HG03439 (cell line): ENCODE results near the gene FBXW7.

Experiments
- ATAC-seq: cut with Tn5 transposase; IDR thresholded peaks from one replicate; pipeline ENCODE4 v1.9.1; 2021; ENCODE audit warnings: mild to moderate bottlenecking, moderate library complexity; ENCODE audit not compliant: unreplicated experiment

FBXW7 gene, protein sequence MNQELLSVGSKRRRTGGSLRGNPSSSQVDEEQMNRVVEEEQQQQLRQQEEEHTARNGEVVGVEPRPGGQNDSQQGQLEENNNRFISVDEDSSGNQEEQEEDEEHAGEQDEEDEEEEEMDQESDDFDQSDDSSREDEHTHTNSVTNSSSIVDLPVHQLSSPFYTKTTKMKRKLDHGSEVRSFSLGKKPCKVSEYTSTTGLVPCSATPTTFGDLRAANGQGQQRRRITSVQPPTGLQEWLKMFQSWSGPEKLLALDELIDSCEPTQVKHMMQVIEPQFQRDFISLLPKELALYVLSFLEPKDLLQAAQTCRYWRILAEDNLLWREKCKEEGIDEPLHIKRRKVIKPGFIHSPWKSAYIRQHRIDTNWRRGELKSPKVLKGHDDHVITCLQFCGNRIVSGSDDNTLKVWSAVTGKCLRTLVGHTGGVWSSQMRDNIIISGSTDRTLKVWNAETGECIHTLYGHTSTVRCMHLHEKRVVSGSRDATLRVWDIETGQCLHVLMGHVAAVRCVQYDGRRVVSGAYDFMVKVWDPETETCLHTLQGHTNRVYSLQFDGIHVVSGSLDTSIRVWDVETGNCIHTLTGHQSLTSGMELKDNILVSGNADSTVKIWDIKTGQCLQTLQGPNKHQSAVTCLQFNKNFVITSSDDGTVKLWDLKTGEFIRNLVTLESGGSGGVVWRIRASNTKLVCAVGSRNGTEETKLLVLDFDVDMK

DNA sequence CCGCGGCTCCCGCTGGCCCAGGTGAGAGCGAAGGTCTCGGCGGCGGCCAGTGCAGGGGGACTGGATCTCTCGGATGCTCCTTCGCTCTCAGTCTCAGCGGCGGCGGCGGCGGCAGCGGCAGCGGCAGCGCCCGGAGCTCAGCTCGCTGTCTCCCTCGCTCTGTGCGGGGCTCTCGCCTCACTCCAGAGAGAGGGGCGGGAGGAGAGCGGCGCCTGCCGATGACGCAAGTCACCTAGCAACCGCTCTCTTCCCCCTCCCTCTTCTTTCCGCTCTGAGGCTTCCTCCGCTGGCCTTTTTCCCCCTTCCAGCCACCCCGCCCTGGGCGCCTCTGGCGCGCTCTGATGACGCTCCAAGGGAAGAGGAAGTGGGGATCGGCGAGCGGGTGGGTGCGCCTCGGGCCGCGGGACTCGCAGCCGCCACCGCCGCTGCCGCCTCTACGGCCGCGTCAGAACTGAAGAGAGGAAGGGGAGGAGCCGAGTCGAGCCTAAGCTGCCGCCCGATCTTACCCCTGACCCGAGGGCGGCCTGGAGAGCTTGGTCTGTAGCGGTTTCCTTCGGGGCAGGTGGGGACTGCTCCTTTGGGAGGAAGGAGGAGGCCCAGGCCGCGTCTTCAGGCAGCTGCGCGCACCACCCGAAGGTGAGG lies at the start of gene FBXW7:
Gene FBXW7, minus strand, starts transcription at position 190 of the 642 bp plus-strand sequence. CDS start 124,289 bp downstream, outside the sequence.
- peak; percentile 84 for ATAC-seq

DNA sequence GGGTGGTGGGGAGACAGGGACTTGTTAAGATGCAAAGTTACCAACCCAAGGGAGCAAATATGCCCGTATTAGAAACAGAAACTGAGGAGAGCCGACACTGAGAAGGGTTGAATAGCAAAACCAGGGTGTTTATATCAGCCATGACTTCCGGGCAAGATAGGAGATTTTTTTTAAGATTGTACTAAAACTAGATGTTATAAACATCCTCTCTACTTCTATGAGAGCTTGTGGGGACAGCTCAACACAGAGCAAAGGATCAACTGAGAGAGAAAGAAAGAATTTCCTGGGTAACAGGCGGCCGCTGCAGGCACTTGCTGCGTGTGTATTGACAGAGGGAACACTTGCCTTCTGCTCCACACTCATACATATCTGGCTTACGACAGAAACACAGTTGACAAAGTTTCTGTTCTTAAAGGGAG lies 49.1 kb upstream of the FBXW7 start:
- peak; percentile 78 for ATAC-seq

DNA sequence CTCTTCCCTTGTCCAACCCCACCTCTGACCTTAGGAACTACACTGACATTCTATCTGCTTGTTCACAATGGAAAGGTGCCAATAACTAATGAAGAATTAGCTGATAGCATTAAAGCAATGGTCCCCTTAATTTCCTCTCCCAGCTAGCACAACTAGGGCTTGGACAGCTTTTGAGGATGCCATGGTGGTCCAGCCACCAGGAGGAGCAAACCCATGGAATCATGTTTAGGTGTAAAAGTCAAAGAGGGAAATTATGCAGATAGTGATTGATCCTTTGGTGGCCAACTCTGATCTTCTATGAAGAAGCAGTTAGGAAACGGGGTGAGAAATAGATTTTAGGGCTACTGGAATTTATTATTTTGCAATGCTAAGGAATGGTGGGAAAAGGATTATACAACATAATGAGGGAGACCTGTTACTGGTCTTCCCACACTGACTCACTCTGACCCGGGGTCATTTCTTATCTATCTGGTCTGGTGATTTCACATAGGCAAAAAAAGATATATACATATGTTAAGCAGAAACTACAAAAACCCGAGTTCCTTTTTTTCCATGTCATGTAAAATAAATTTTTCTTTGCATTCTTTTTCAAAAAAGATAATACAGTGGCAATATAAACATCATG lies 45.8 kb upstream of the FBXW7 start:
- no peak for ATAC-seq

DNA sequence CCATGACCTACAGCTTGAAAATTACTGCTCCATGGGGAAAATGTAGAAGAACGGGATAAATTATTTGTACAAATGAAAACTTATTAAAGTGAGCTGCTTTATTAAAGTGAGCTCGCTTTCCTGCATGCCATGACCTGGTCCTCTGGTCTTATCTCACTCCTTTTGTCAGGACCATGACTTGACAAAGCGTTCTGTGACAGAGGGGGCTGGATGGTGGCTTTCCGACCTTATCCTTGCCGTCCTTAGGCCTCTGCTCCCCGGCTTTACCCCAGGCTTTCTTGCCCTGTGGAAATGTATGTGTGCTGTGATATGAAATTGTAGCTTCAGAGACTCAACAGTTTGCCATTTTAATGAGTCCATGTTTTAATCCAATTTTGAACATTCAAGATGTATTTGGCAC lies 44.0 kb upstream of the FBXW7 start:
- no peak for ATAC-seq

DNA sequence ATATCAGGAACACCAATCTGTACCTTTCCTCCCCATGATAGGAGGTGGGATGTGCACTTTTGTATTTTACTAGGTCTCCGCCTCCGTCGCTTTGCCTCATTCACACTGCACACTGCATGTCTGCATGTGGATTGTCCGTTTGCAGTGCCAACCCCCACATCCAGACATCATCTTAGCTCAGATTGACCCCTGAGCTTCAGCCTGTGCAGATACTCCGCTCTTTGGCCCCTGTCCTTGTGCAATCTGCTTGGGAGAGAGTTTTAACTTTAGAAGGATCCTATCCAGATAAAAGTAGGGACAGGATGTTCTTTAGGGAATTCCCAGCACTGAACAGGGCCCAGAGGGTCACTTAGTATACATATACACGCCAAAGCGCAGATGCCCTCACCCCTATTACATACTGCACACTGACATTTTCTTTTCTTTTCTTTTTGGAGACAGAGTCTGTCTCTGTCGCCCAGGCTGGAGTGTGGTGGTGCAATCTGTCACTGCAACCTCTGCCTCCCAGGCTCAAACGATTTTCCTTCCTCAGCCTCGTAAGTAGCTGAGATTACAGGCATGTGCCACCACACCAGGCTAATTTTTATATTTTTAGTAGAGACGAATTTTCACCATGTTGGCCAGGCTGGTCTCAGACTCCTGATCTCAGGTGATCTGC lies 43.3 kb upstream of the FBXW7 start:
- ATAC-seq: no peak

DNA sequence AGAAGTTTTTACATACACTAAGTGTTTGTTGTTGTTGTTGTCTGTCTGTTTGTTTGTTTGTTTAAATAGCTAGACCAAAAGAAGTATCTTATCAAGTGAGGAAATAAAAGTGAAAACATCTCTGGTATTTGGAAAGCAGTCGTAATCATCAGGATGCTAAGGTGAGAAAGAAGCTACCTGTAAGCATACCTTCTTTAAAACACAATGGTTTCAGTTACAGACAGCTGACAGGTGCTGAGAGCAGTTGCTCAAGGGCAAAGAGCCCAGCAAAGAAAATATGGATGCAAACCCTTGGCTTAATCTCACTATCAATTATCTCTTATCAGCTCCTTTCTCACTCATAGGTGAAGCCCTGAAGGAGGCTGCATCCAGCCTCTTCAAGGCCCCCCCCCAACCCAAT lies 42.8 kb upstream of the FBXW7 start:
- ATAC-seq: no peak

DNA sequence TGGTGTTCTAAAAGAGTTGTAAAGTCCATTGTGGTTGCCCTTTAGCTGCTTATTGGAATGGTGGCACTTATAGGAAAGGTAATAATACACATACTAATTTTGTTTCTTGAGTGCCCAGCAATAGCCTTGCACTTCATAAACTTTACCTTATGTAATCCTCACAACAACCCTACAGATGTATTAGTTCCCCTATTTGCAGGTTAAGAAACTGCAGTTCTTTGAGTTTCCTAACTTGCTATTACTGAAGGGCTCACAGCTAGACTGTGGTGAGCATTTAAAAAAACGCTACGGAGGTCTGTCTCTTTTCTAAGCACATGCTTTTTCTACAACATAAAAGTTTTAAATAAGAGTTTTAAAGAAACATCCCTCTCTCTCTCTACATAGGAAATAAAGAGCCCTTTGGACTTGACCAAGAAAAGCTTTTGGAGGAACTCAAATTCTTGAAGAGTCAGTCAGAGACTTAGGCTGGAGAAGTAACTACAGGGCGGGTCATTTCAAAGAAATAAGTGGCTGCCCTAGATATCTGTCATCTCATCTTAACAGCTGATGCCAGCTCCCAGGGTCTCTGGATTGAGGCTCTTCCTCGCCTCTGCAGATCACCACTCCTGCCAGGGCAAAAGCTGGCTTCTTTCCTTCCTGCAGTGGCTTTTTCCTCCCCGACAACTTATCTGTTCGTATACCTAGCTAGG lies 42.0 kb upstream of the FBXW7 start:
- no peak for ATAC-seq

DNA sequence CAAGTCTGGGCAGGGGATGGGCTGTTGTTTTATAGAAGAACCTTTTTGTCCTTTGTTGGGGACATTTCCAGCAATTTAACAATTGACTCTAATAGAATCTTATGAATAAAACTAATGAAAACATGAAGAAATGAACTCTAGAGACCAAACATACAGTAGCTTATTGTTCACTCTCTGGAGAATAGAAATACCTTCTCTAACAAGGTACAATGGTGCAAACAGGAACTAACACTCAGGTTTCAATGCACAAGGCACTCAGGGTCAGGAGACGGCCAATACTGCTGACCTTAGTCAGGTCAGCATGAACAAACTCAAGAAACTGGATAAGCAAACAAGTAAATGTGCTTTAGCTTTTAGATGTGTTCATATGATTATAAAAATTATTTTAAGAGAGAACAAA lies 39.6 kb upstream of the FBXW7 start:
- no peak for ATAC-seq

DNA sequence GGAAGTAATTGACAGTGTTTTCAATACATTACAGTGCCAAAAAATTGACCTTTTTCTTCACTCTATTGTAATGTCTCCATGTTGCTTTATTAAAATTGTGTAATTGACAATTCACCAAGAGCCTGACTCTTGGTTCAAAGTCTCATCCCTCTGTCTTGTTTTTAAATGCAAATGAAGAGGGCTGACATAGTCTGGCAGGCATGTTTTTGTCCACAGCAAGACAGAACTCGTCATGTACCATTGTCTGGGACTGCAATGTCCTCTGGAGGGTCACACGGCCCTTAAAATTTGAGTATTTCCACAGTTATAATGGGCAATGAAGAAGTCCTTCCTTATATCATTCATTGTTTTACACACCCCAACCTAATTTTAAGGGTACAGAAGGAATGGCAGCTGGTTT lies 38.0 kb upstream of the FBXW7 start:
- ATAC-seq: no peak

DNA sequence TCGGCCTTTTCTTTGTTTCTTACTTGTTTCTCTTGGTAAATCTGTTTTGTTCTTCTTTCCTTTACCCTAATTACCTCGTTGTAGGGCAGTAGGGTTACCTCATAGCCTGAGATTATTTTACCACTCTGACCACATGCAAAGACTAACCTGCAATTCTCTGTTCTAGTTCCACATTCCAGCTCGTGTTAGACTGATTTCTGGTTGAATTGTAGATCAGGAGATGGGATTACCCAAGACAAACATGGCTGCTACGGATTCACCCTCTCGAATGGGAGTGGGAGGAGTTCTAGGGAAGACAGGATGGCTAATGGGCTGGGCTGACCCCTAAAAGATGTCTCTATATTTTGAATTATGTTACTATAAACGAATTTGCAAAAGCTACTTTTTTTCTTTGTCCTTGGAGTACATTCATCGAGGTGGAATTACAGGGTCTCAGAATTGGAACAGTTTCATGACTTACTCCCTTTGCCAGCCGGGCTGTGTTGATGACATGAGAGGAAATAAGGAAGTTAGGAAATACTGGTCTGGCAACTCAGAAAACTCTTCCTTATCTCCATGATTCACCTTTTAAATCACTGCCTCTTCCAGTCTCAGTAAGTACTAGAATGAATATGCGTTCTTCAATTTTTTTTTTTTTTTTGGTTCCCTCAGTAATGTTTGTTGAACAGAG lies 36.7 kb upstream of the FBXW7 start:
- ATAC-seq: no peak

DNA sequence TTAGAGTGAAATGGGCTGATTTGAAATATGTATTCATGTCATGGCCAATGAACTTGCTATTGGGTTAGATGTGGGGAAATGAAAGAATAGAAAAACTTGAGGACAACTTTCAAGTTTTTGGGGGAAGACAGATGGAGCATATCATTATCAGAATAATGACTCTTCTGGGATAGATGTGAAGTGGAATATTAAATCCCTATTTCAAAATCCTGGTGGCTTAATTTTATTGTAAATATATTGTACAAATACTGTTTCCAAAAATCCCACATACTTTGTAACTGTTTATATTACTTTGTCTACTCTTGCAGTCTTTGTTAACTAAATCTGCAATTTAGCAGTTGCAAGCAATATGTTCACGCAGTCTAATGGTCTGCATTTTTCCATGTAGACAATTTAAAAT lies 35.9 kb upstream of the FBXW7 start:
- ATAC-seq: no peak

DNA sequence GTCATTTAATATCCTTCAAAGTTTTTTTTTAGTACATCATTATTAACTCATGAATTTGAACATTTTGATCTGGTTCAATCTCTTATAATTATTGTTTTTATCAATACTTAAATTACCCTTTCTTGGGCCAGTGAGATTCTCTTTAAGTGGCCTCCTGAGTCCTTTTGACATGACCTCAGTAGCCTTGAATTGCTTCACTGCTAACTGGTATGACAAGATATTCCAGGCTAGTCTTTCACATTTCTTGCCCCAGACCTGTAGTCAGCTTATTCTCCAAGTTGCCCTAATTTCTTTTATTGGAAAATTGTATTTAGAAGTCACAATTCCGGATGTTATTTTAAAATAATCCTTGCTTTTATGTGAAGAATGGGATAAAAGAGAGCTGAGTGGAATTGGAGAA lies 35.4 kb upstream of the FBXW7 start:
- ATAC-seq: no peak

DNA sequence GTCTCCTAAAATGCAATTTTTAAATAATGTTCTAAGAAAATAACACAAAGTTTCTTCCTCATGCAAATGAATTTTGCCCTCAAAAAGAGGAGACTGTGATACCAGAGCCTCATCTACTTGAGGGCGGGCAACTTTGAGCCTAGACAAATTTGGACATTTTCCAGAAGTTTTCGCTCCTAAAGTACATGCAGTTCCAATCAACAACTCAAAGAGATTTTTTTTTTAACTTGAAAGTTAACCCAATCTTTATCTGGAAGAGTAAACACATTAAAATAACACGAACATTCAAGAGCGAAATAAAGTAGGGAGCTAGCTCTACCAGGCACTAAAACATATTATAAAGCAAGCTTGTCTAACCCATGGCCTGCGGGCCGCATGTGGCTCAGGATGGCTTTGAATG lies 29.4 kb upstream of the FBXW7 start:
- ATAC-seq: no peak

DNA sequence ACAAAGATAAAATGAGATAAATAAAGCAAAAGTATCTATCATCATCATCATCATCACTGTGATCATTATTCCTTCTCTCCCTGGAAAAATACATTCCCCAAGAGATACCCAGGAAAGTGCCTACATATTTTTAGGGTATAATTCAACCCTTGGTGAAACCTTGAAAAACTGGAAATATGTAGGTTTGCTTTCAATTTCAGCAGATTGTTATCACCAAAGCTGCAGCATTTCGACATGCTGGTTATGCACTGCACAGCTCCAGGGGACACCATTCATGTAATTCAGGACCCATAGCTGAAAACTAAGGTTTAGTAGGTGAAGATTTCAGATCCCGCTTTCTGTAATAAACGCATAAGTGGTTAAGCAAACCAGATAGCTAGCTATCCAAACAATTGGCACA lies 28.4 kb upstream of the FBXW7 start:
- ATAC-seq: no peak

DNA sequence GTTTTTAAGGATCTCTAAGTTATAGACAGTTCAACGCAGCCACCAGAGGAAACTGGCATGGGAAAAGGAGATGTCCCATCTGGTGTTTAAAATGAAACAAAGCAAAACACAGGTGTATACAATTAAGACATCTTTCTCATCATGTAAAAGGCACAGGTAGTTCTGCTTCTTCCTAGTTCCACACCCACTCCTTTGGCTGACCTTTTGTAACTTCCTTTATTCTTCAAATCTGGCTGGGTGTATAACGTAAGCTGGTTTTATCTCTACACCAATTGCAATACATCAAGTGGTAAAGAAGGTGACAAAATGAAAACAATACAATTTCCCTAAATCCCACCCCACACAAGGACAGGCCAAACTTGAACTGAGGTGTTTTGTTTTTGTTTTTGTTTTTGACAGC lies 27.3 kb upstream of the FBXW7 start:
- ATAC-seq: no peak

DNA sequence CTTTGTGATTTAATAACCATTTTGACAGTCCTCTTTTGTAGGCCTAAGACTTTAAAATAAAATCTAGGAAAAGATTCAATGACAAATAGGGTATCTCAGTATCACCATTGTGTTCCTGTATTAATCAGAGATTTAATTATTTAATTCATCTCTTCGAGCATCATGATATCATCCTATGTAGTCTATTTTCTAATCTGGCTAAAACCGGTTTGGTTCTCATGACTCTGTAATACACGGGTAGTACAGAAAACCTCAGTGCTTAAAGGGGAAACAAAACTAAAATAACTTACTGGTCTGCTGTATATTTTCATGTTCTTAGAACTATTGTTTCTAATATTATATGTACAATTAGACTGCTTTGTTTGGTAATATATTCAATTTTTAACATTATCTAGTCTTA lies 23.7 kb upstream of the FBXW7 start:
- ATAC-seq: no peak

DNA sequence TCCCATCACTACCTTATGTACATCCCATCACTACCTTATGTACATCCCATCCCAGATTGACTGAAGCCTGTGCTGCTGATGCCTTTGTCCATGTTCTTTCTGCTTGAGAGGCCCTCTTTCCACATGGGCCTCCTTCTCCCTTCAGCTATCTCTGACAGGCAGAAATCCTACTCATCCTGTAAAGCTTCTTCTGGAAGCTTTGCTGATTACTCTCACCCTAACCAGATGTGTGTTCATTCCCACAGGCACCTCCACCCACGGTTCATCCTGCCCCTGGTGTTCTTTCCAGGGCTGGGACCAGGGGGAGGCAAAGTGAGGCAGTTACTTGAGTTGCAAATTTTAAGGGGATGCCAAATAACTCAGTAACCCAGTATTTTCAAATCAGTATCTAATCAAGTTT lies 22.5 kb upstream of the FBXW7 start:
- no peak for ATAC-seq

DNA sequence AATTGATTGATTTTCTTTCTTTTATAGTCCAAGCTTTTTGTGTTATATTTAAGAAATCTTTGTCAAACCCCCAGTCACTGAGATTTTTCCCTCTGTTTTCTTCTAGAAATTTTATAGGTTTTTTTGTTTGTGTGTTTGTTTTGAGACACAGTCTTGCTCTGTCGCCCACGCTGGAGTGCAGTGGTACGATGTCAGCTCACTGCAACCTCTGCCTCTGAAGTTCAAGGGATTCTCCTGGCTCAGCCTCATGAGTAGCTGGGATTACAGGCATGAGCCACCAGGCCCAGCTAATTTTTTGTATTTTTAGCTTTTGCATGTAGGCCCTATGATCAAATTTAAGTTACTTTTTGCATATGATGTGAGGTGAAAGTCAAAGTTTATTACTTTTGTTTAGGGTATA lies 20.9 kb upstream of the FBXW7 start:
- no peak for ATAC-seq

DNA sequence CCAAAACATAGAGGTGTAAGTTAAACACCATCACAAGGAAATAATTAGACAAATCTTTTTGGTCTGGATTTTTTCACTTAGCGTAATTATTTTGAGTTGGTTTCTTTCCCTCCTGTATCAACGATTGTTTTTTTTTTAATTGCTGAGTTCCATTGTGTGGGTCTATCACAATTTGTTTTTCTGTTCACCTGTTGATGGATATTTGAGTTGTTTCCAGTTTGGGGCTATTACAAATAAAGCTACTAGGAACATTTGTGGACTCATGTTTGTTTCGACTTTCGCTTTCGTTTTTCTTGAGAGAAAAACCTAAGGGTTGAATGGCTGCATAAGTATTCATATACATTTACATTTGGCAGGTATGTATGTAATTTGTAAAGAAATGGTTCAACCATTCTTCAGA lies 20.4 kb upstream of the FBXW7 start:
- ATAC-seq: no peak

DNA sequence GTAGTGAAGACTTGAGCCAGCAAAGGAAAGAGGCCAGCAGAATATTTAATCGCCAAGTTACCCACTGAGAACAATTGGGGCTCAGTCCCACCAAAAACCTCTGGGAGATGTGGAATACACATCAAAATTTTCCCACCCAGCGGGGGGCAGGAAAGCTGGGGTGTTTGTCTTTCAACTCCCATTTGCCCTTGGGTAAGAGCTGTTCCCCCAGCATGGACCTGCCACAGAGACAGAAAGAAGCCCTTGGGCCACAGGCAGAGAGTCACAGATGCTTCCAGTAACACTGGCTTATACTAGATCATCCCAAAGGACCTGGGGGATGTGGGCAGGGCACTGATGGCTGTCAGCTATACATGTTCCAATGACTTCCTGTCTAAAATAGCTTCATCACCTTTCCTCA lies 18.9 kb upstream of the FBXW7 start:
- no peak for ATAC-seq
